Neutrophil (primary cell): ENCODE measurements around the gene UBXN11.

Experiments
- H3K27ac ChIP-seq: fragments of 200-600 bp; sonication (generic); 2 replicates; pipeline ENCODE4 v1.5.1; 2016; ENCODE audit warnings: mild to moderate bottlenecking, moderate library complexity
- H3K27me3 ChIP-seq: fragments of 200-600 bp; sonication (generic); 2 replicates; pipeline ENCODE4 v1.6.0; 2016; ENCODE audit warnings: mild to moderate bottlenecking
- H3K36me3 ChIP-seq: fragments of 200-600 bp; sonication (generic); 2 replicates; pipeline ENCODE4 v1.5.1; 2017
- H3K4me1 ChIP-seq, 2 experiments: fragments of 200-600 bp in 1 of 2; sonication (generic) in 1 of 2; 1 replicate in 1 of 2; 2 replicates in 1 of 2; pipeline versions ENCODE4 v1.5.1 to v1.6.1; 2013 to 2016; ENCODE audit warnings: low read depth in 1 of 2, low read length in 1 of 2, mild to moderate bottlenecking in 1 of 2, moderate library complexity in 1 of 2; ENCODE audit not compliant: control insufficient read depth in 1 of 2, insufficient read depth in 1 of 2
- H3K4me3 ChIP-seq, 2 experiments: fragments of 200-600 bp in 1 of 2; sonication (generic) in 1 of 2; 1 replicate in 1 of 2; 2 replicates in 1 of 2; pipeline ENCODE4 v1.5.1; 2013 to 2016; ENCODE audit warnings: low read depth in 1 of 2, low read length in 1 of 2, mild to moderate bottlenecking in 1 of 2, moderate library complexity in 1 of 2
- H3K9me3 ChIP-seq: fragments of 200-600 bp; sonication (generic); 2 replicates; pipeline ENCODE4 v1.5.1; 2016
- CTCF ChIP-seq: fragments of 200-600 bp; sonication (generic); IDR thresholded peaks from 2 replicates; pipeline ENCODE4 v1.5.1; 2016; ENCODE audit warnings: antibody characterized with exemption

Gene UBXN11

GRCh38 chr1:26289158-26290059 lies 17.0 kb downstream of the UBXN11 start:
- Histone ChIP-seq H3K27me3 (no peaks in the 10 kb centered on the region), H3K4me3 (peak overlapping the region; percentile 36 to 56), H3K36me3 (peaks cover 5% of the 10 kb centered on the region), H3K4me1 (peaks cover 88% of the 10 kb centered on the region in 2 experiments), H3K9me3 (no peaks in the 10 kb centered on the region), H3K27ac (peak overlapping the region; percentile 100)
- peak; percentile 31 for TF ChIP-seq CTCF

GRCh38 chr1:26288311-26288941 lies 18.0 kb downstream of the UBXN11 start:
- H3K36me3 ChIP-seq, result peaks cover 13% of the 10 kb centered on the region
- H3K4me3 ChIP-seq, result peak overlapping the region in 1 of 2 experiments; percentile 56
- H3K27me3 ChIP-seq, result no peaks in the 10 kb centered on the region
- H3K27ac ChIP-seq, result peak overlapping the region; percentile 100
- no peaks in the 10 kb centered on the region for H3K9me3 ChIP-seq
- H3K4me1 ChIP-seq, result peaks cover 90 to 91% of the 10 kb centered on the region in 2 experiments
- TF ChIP-seq CTCF, result no peak

GRCh38 chr1:26287811-26288210 lies 18.6 kb downstream of the UBXN11 start:
- Histone ChIP-seq H3K9me3 (no peaks in the 10 kb centered on the region), H3K4me3 (peak overlapping the region in 1 of 2 experiments; percentile 56), H3K27me3 (no peaks in the 10 kb centered on the region), H3K36me3 (peaks cover 19% of the 10 kb centered on the region), H3K4me1 (peaks cover 85 to 87% of the 10 kb centered on the region in 2 experiments), H3K27ac (peak overlapping the region; percentile 100)
- no peak for TF ChIP-seq CTCF

- no peak for TF ChIP-seq CTCF
- Histone ChIP-seq H3K9me3 (no peaks in the 10 kb centered on the region), H3K4me3 (no peak overlapping the region), H3K4me1 (peaks cover 79 to 87% of the 10 kb centered on the region in 2 experiments), H3K36me3 (peaks cover 25% of the 10 kb centered on the region), H3K27ac (peak overlapping the region; percentile 100), H3K27me3 (no peaks in the 10 kb centered on the region)
Measured at GRCh38 chr1:26287033-26287711, 19.3 kb downstream of the UBXN11 start.

GRCh38 chr1:26286064-26286416 lies 20.4 kb downstream of the UBXN11 start:
- Histone ChIP-seq H3K27me3 (no peaks in the 10 kb centered on the region), H3K4me1 (peaks cover 76 to 87% of the 10 kb centered on the region in 2 experiments), H3K9me3 (no peaks in the 10 kb centered on the region), H3K27ac (peak overlapping the region; percentile 100), H3K4me3 (no peak overlapping the region), H3K36me3 (peaks cover 36% of the 10 kb centered on the region)
- no peak for TF ChIP-seq CTCF
